Karpas-422 (cell line): ENCODE results near the gene AKR1C8. TPM values are rescaled to one million over a fixed set of nuclear protein-coding genes. Genes with fewer than 3 reads are reported as not detected.
"Not testable (repeated sequence)": the region's sequence is repeated elsewhere in the genome, so short reads cannot be mapped to it uniquely, and the experiment has no call there.

Source experiments
- DNase-seq: peaks from one replicate; pipeline ENCODE4 v3.0.0-alpha.2; 2015
- H2AFZ ChIP-seq: fragments of 200-600 bp; sonication (generic); 2 replicates; pipeline ENCODE4 v1.6.1; 2014; ENCODE audit warnings: antibody characterized with exemption, low read length, mixed read lengths
- H3K27ac ChIP-seq: fragments of 200-600 bp; sonication (generic); 2 replicates; pipeline ENCODE4 v1.5.1; 2014; ENCODE audit warnings: mild to moderate bottlenecking, low read length, moderate library complexity
- H3K27me3 ChIP-seq: fragments of 200-600 bp; sonication (generic); 2 replicates; pipeline ENCODE4 v1.6.1; 2014; ENCODE audit warnings: low read length, mixed read lengths
- H3K36me3 ChIP-seq: fragments of 200-600 bp; sonication (generic); 2 replicates; pipeline ENCODE4 v1.6.1; 2014; ENCODE audit warnings: low read length, mixed read lengths; ENCODE audit not compliant: insufficient read depth
- H3K4me1 ChIP-seq: fragments of 200-600 bp; sonication (generic); 2 replicates; pipeline ENCODE4 v1.6.1; 2014; ENCODE audit warnings: mild to moderate bottlenecking, low read length, mixed read lengths
- H3K4me2 ChIP-seq: fragments of 200-600 bp; sonication (generic); 2 replicates; pipeline ENCODE4 v1.6.1; 2014; ENCODE audit warnings: low read length, low read depth, mild to moderate bottlenecking; ENCODE audit not compliant: poor library complexity, severe bottlenecking
- H3K4me3 ChIP-seq: fragments of 200-600 bp; sonication (generic); 2 replicates; pipeline ENCODE4 v1.5.1; 2014; ENCODE audit warnings: mild to moderate bottlenecking, antibody characterized with exemption, low read length, mixed read lengths
- H3K79me2 ChIP-seq: fragments of 200-600 bp; sonication (generic); 2 replicates; pipeline ENCODE4 v1.6.1; 2014; ENCODE audit warnings: mild to moderate bottlenecking, low read length, mixed read lengths
- H3K9ac ChIP-seq: fragments of 200-600 bp; sonication (generic); 2 replicates; pipeline ENCODE4 v1.6.0; 2014; ENCODE audit warnings: low read length
- H3K9me2 ChIP-seq: fragments of 200-600 bp; sonication (generic), shearing (Covaris generic); replicated peaks from 2 replicates; pipeline ENCODE4 v1.6.0; 2014; ENCODE audit warnings: mild to moderate bottlenecking, low read length, moderate library complexity; ENCODE audit not compliant: insufficient read depth
- H3K9me3 ChIP-seq: fragments of 300-700, 200-600 bp; sonication (generic); 2 replicates; pipeline ENCODE4 v1.6.1; 2014; ENCODE audit warnings: low read length, mixed read lengths
- H4K20me1 ChIP-seq: fragments of 200-600 bp; sonication (generic); 2 replicates; pipeline ENCODE4 v1.6.1; 2014; ENCODE audit warnings: mild to moderate bottlenecking, antibody characterized with exemption, low read length, low read depth; ENCODE audit not compliant: insufficient read depth
- total RNA-seq: library from RNA; depleted of rRNA; stranded (reverse); fragments of >200 nt; shearing (Covaris generic); gene quantifications from 2 replicates; pipeline ENCODE4 v1.2.3, GENCODE V29; 2014; ENCODE audit warnings: low replicate concordance

The AKR1C8 gene
- total RNA-seq, 1 experiment from 2014 or later = not detected

- H2AFZ ChIP-seq, H3K27me3 ChIP-seq: not testable (repeated sequence)
Measured at GRCh38 chr10:5137699-5138098, 47.3 kb downstream of the AKR1C8 start.

GRCh38 chr10:5136468-5137087, 48.4 kb downstream of the AKR1C8 start:
- Histone ChIP-seq H3K4me3 (no peak overlapping the region), H3K4me1 (no peaks in the 10 kb centered on the region)

More at GRCh38 chr10:5137699-5138098, 47.3 kb downstream of the AKR1C8 start:
- not testable (repeated sequence) for H3K9me2 ChIP-seq, H3K79me2 ChIP-seq, H4K20me1 ChIP-seq, DNase-seq, H3K27ac ChIP-seq, H3K36me3 ChIP-seq, H3K4me3 ChIP-seq, H3K9ac ChIP-seq, H3K4me1 ChIP-seq, H3K4me2 ChIP-seq, H3K9me3 ChIP-seq

GRCh38 chr10:5135581-5135980, 49.4 kb downstream of the AKR1C8 start:
- no peak overlapping the region for H3K4me2 ChIP-seq
- H3K9me2 ChIP-seq = no peaks in the 10 kb centered on the region
- no peaks in the 10 kb centered on the region for H3K27me3 ChIP-seq
- H3K36me3 ChIP-seq = no peaks in the 10 kb centered on the region
- no peaks in the 10 kb centered on the region for H3K4me1 ChIP-seq
- no peak overlapping the region for H3K4me3 ChIP-seq
- H3K27ac ChIP-seq = no peak overlapping the region
- H4K20me1 ChIP-seq = no peaks in the 10 kb centered on the region
- H2AFZ ChIP-seq = no peak overlapping the region
- peaks cover 5% of the 10 kb centered on the region for H3K9me3 ChIP-seq
- H3K9ac ChIP-seq = no peak overlapping the region
- H3K79me2 ChIP-seq = no peaks in the 10 kb centered on the region
- DNase-seq = no peak

More at GRCh38 chr10:5136468-5137087, 48.4 kb downstream of the AKR1C8 start:
- H3K4me2 ChIP-seq = no peak overlapping the region
- H2AFZ ChIP-seq = no peak overlapping the region
- H3K27me3 ChIP-seq = no peaks in the 10 kb centered on the region
- H3K27ac ChIP-seq = no peak overlapping the region
- no peaks in the 10 kb centered on the region for H4K20me1 ChIP-seq
- peaks cover 5% of the 10 kb centered on the region for H3K9me3 ChIP-seq
- no peak for DNase-seq
- no peak overlapping the region for H3K9ac ChIP-seq
- no peaks in the 10 kb centered on the region for H3K79me2 ChIP-seq
- H3K36me3 ChIP-seq = no peaks in the 10 kb centered on the region
- no peaks in the 10 kb centered on the region for H3K9me2 ChIP-seq

- no peak overlapping the region for H3K4me3 ChIP-seq
- no peak overlapping the region for H3K9ac ChIP-seq
- H2AFZ ChIP-seq = no peak overlapping the region
- no peaks in the 10 kb centered on the region for H3K4me1 ChIP-seq
- no peak for DNase-seq
- no peaks in the 10 kb centered on the region for H4K20me1 ChIP-seq
- H3K9me2 ChIP-seq = no peaks in the 10 kb centered on the region
- no peaks in the 10 kb centered on the region for H3K9me3 ChIP-seq
- no peak overlapping the region for H3K4me2 ChIP-seq
- no peaks in the 10 kb centered on the region for H3K36me3 ChIP-seq
- H3K27me3 ChIP-seq = no peaks in the 10 kb centered on the region
- no peaks in the 10 kb centered on the region for H3K79me2 ChIP-seq
- H3K27ac ChIP-seq = no peak overlapping the region
Measured at GRCh38 chr10:5125315-5126044, 59.5 kb downstream of the AKR1C8 start.

- Histone ChIP-seq H3K27ac (no peak overlapping the region), H3K4me1 (no peaks in the 10 kb centered on the region), H3K27me3 (no peaks in the 10 kb centered on the region)
Measured at GRCh38 chr10:5123886-5124285, 61.1 kb downstream of the AKR1C8 start.

GRCh38 chr10:5119997-5120396, 65.0 kb downstream of the AKR1C8 start:
- not testable (repeated sequence) for H3K4me2 ChIP-seq, H3K27ac ChIP-seq, DNase-seq, H3K79me2 ChIP-seq, H3K4me1 ChIP-seq, H3K4me3 ChIP-seq, H3K9me3 ChIP-seq, H3K27me3 ChIP-seq, H2AFZ ChIP-seq, H3K9ac ChIP-seq, H4K20me1 ChIP-seq, H3K9me2 ChIP-seq, H3K36me3 ChIP-seq

More at GRCh38 chr10:5123886-5124285, 61.1 kb downstream of the AKR1C8 start:
- Histone ChIP-seq H3K36me3 (no peaks in the 10 kb centered on the region), H3K79me2 (no peaks in the 10 kb centered on the region), H3K4me2 (no peak overlapping the region), H3K9ac (no peak overlapping the region), H3K9me3 (no peaks in the 10 kb centered on the region), H2AFZ (no peak overlapping the region), H4K20me1 (no peaks in the 10 kb centered on the region), H3K9me2 (no peaks in the 10 kb centered on the region), H3K4me3 (no peak overlapping the region)
- DNase-seq = no peak

- no peak overlapping the region for H3K4me3 ChIP-seq
- no peak overlapping the region for H3K27ac ChIP-seq
- H3K9me2 ChIP-seq = no peaks in the 10 kb centered on the region
- no peak overlapping the region for H2AFZ ChIP-seq
- no peaks in the 10 kb centered on the region for H3K79me2 ChIP-seq
- H3K9ac ChIP-seq = no peak overlapping the region
- no peaks in the 10 kb centered on the region for H3K4me1 ChIP-seq
- H4K20me1 ChIP-seq = no peaks in the 10 kb centered on the region
- no peak for DNase-seq
- no peaks in the 10 kb centered on the region for H3K27me3 ChIP-seq
- H3K4me2 ChIP-seq = no peak overlapping the region
- no peaks in the 10 kb centered on the region for H3K9me3 ChIP-seq
- no peaks in the 10 kb centered on the region for H3K36me3 ChIP-seq
Measured at GRCh38 chr10:5117026-5117425, 67.9 kb downstream of the AKR1C8 start.

- no peaks in the 10 kb centered on the region for H3K27me3 ChIP-seq
- no peaks in the 10 kb centered on the region for H3K9me3 ChIP-seq
- no peak for DNase-seq
- H3K9ac ChIP-seq = no peak overlapping the region
- H3K27ac ChIP-seq = no peak overlapping the region
- H3K36me3 ChIP-seq = no peaks in the 10 kb centered on the region
- H3K79me2 ChIP-seq = no peaks in the 10 kb centered on the region
- no peak overlapping the region for H3K4me2 ChIP-seq
- H2AFZ ChIP-seq = no peak overlapping the region
- H3K9me2 ChIP-seq = no peaks in the 10 kb centered on the region
- no peak overlapping the region for H3K4me3 ChIP-seq
- no peaks in the 10 kb centered on the region for H4K20me1 ChIP-seq
- H3K4me1 ChIP-seq = no peaks in the 10 kb centered on the region
Measured at GRCh38 chr10:5116621-5117020, 68.3 kb downstream of the AKR1C8 start.
